LNCaP clone FGC (cell line): Measurements from ENCODE around the gene PRDM11.

ENCODE experiments used
- DNase-seq: peaks from one replicate; pipeline ENCODE4 v3.0.0-alpha.2; 2011; ENCODE audit warnings: low read depth
- H3K4me3 ChIP-seq: 2 replicates; pipeline ENCODE4 v1.5.1; 2011; ENCODE audit warnings: mild to moderate bottlenecking, low read depth, low read length, control low read depth
- CTCF ChIP-seq: IDR thresholded peaks from 2 replicates; pipeline ENCODE4 v1.5.1; 2012; ENCODE audit warnings: mild to moderate bottlenecking; ENCODE audit not compliant: control insufficient read depth, insufficient read depth; ENCODE audit errors: extremely low read depth

The PRDM11 gene

GRCh38 chr11:45259592-45259991 lies 113.2 kb downstream of the PRDM11 start:
- DNase-seq = no peak
- TF ChIP-seq CTCF = no peak
- H3K4me3 ChIP-seq = no peak overlapping the region

GRCh38 chr11:45260071-45260470 lies 113.6 kb downstream of the PRDM11 start:
- H3K4me3 ChIP-seq = no peak overlapping the region
- DNase-seq = no peak
- TF ChIP-seq CTCF = no peak

GRCh38 chr11:45262900-45263299 lies 116.5 kb downstream of the PRDM11 start:
- no peak for DNase-seq
- TF ChIP-seq CTCF = no peak

GRCh38 chr11:45263773-45264172 lies 117.3 kb downstream of the PRDM11 start:
- TF ChIP-seq CTCF = no peak
- no peak overlapping the region for H3K4me3 ChIP-seq
- no peak for DNase-seq

More at GRCh38 chr11:45262900-45263299, 116.5 kb downstream of the PRDM11 start:
- no peak overlapping the region for H3K4me3 ChIP-seq

- no peak for TF ChIP-seq CTCF
- no peak for DNase-seq
- no peak overlapping the region for H3K4me3 ChIP-seq
Measured at GRCh38 chr11:45264839-45265515, 118.5 kb downstream of the PRDM11 start.

GRCh38 chr11:45265969-45266675 lies 119.7 kb downstream of the PRDM11 start:
- no peak for DNase-seq
- H3K4me3 ChIP-seq = no peak overlapping the region
- TF ChIP-seq CTCF = no peak

- TF ChIP-seq CTCF = no peak
- H3K4me3 ChIP-seq = no peak overlapping the region
- no peak for DNase-seq
Measured at GRCh38 chr11:45266676-45267020, 120.2 kb downstream of the PRDM11 start.
